ENCODE results near the gene CHRDL1.

DNA sequence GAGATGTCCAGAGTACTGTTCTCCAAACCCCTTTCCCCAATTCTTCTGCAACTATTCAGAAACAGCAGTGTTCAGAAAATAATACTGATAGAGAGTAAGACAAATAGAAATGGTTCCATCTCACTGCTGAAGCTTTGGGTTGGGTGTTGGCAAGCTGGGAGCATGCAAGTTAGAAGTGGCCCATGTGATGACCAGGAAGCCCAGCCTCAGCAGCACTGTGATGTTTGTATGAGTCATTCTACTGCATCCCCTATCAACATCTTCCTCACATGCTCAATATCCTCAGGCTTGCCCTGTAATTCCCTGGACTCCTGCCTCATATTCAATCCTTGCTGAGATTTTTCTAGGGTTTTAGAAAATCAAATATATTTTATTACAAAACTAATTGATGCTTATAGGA, 96.5 kb downstream of the CHRDL1 start:
- TF ChIP-seq EZH2 (IDR thresholded peaks at IDR 0.05; ENCODE audit: borderline replicate concordance, insufficient read depth, low read length, poor library complexity, severe bottlenecking) (no peak), CTCF (IDR thresholded peaks at IDR 0.05; ENCODE audit: poor library complexity, severe bottlenecking) (no peak), POLR2AphosphoS5 (IDR thresholded peaks at IDR 0.05) (no peak), EP300 (conservative IDR thresholded peaks at IDR 0.05; ENCODE audit: poor library complexity, severe bottlenecking) (no peak), MXI1 (conservative IDR thresholded peaks at IDR 0.05; ENCODE audit: poor library complexity, severe bottlenecking) (no peak), TAF1 (IDR thresholded peaks at IDR 0.05; ENCODE audit: low read depth) (no peak)
- TF ChIP-seq, protein P1, sequence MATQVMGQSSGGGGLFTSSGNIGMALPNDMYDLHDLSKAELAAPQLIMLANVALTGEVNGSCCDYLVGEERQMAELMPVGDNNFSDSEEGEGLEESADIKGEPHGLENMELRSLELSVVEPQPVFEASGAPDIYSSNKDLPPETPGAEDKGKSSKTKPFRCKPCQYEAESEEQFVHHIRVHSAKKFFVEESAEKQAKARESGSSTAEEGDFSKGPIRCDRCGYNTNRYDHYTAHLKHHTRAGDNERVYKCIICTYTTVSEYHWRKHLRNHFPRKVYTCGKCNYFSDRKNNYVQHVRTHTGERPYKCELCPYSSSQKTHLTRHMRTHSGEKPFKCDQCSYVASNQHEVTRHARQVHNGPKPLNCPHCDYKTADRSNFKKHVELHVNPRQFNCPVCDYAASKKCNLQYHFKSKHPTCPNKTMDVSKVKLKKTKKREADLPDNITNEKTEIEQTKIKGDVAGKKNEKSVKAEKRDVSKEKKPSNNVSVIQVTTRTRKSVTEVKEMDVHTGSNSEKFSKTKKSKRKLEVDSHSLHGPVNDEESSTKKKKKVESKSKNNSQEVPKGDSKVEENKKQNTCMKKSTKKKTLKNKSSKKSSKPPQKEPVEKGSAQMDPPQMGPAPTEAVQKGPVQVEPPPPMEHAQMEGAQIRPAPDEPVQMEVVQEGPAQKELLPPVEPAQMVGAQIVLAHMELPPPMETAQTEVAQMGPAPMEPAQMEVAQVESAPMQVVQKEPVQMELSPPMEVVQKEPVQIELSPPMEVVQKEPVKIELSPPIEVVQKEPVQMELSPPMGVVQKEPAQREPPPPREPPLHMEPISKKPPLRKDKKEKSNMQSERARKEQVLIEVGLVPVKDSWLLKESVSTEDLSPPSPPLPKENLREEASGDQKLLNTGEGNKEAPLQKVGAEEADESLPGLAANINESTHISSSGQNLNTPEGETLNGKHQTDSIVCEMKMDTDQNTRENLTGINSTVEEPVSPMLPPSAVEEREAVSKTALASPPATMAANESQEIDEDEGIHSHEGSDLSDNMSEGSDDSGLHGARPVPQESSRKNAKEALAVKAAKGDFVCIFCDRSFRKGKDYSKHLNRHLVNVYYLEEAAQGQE (IDR thresholded peaks at IDR 0.05; ENCODE audit: borderline replicate concordance) = no peak

Data from neural cell (in vitro differentiated cells).